ENCODE results near the gene SEPTIN5. TPM values are rescaled to one million over a fixed set of nuclear protein-coding genes. Genes with fewer than 3 reads are reported as not detected.
A peak's percentile ranks its signal among the peaks of the same experiment; 100 is the strongest.
"Not testable (repeated sequence)": the region's sequence is repeated elsewhere in the genome, so short reads cannot be mapped to it uniquely, and the experiment has no call there.

Gene SEPTIN5
- polyA plus RNA-seq, 4 donors, result 33.6 to 37.5 (median 34.6) TPM

DNA sequence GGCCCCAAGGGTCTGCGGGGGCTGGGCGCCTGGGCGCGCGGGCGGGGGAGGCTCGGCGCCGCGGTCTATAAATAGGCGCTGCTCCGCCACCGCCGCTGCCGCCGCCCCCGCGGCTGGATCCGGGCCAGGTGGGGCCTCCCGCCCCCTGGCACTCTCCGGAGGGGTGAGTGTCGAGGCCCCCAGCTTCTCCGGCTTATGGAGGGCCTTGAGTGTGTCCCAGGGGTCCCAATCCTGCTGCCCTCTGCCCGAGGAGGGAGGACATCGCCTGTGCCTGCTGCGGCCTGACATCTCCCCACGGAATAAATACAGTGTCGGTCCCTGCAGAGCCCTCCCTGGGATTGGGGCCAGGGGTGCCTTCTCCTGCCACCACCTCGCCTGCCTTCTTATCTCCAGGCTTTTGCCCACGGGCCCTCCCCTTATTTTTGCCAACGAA, 4.8 kb downstream of the SEPTIN5 start:
- no peak for DNase-seq (ENCODE audit: low read depth in 4 of 4, low spot score in 3 of 4)

DNA sequence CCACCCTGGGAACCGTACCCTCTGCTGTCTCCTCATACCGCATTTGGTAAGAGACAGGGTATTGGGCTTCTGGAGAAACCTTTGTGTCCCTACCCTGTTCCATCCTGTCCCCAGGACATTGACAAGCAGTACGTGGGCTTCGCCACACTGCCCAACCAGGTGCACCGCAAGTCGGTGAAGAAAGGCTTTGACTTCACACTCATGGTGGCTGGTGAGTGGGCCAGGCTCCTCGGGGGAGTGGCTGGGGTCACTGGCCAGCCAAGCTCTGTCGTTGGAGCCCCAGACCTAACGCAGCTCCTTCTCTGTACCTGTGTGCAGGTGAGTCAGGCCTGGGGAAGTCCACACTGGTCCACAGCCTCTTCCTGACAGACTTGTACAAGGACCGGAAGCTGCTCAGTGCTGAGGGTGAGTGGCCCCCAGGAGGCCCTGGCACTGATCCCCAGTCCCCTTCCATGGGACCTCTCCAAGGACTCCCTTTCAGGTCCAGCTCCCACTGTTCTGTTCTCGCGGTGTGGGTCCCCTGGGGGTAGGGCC, 5.3 kb downstream of the SEPTIN5 start:
- DNase-seq (ENCODE audit: low read depth in 4 of 4, low spot score in 3 of 4), result no peak

DNA sequence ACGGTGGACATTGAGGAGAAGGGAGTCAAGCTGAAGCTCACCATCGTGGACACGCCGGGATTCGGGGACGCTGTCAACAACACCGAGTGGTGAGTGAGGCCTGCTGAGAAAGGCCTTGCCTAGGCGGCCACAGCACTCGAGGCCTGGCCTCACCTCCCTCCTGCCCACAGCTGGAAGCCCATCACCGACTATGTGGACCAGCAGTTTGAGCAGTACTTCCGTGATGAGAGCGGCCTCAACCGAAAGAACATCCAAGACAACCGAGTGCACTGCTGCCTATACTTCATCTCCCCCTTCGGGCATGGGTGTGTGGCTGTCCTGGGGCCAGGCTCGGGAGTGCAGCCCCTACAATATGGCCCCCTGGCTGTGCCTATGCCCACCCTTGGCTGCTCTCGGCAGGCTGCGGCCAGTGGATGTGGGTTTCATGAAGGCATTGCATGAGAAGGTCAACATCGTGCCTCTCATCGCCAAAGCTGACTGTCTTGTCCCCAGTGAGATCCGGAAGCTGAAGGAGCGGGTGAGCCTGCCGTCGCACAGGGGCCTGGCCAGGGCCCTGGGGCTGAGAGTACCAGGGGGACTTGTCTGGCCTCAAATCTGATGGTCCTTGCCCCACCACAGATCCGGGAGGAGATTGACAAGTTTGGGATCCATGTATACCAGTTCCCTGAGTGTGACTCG, 6.0 kb downstream of the SEPTIN5 start:
- no peak for DNase-seq (ENCODE audit: low read depth in 4 of 4, low spot score in 3 of 4)

DNA sequence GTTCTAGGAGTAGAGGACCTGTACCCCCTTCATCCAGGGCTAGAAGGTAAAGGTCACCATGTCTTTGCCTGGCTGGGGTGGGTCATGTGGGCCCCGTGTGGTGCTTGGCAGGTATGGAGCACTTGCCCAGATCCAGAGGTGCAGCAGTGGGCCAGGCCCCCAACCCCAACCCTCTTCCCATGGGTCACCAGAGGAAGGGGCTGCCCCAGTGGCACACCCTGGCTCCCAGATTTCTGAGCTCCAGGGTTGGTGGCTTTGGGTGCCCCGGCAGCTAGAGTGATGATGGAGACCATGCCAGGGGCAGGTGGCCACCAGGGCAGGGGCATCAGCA, 6.7 kb downstream of the SEPTIN5 start:
- DNase-seq (ENCODE audit: low read depth in 4 of 4, low spot score in 3 of 4), result no peak

DNA sequence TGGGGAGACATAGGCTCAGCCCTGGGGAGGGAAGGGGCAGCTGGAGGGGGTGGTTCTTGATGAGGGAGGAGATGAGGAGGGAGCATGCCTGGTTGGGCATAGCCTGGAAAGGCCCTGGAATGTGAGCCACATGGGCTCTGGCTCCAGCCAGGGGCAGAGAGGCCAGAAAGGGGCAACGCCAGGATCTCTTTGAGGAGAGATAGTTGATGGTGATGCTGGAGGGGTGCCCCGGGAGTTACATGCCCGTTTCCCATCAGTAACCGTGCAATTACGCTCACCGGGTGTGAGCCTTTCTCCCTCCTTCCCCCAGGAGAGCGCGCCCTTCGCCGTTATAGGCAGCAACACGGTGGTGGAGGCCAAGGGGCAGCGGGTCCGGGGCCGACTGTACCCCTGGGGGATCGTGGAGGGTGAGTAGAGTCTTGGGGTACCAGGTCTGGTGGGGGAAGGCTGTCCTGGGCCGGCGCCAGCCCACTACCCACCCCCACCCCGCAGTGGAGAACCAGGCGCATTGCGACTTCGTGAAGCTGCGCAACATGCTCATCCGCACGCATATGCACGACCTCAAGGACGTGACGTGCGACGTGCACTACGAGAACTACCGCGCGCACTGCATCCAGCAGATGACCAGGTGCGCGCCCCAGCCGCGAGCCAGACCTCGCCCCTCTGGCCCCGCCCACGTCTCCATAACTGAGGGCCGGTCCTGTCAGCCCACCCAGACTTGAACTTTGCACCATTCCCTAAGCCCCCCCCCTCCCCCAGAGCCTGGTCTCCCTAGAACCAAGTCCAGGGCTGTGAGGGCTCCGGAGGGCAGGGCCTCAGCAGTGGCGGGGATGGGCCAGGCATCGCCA, 7.3 kb downstream of the SEPTIN5 start:
- DNase-seq (ENCODE audit: low read depth in 4 of 4, low spot score in 3 of 4), result no peak

DNA sequence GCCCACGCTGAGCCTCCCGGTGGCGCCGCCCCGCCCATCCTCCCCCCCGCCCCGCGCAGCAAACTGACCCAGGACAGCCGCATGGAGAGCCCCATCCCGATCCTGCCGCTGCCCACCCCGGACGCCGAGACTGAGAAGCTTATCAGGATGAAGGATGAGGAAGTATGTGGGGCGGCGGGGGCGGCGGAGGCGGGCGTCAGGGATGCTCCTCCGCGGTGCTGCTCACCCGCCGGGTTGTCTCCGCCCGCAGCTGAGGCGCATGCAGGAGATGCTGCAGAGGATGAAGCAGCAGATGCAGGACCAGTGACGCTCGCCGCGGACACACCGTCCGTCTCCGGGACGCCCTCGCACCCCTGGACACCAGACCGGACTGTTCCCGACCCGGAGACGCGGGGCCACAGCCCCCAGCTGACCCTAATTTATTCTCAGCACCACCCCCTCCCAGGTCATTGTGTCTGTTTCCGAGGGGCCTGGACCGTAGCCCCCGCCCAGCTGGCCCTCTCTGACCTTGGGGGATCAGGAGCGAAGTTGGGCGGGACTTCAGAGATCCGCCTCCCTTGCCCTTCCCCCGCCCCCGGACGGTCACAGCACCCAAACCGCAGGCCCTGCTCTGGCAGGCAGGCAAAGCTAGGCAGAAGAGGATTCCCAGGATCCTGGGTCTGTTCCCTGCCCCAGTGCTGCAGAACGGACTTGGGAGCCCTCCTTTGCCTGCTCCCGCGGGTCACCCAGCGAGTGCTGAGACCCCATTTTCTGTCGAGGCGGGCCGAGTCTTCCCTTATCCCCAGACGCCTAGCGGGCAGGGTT, 8.1 kb downstream of the SEPTIN5 start:
- no peak for DNase-seq (ENCODE audit: low read depth in 4 of 4, low spot score in 3 of 4)

DNA sequence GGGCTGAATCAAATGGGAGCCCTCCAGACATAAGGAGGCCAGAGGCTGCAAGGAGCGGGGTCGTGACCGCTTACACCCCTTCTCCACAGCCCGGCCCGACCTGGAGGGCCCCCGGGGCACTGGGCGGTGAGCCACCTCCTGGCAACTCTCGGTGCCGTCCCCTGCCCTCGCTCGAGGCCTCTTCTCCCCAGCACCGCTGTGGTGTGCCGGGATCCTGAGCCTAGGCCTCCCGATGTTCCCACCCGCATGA, 8.6 kb downstream of the SEPTIN5 start:
- DNase-seq (ENCODE audit: low read depth in 4 of 4, low spot score in 3 of 4), result no peak

DNA sequence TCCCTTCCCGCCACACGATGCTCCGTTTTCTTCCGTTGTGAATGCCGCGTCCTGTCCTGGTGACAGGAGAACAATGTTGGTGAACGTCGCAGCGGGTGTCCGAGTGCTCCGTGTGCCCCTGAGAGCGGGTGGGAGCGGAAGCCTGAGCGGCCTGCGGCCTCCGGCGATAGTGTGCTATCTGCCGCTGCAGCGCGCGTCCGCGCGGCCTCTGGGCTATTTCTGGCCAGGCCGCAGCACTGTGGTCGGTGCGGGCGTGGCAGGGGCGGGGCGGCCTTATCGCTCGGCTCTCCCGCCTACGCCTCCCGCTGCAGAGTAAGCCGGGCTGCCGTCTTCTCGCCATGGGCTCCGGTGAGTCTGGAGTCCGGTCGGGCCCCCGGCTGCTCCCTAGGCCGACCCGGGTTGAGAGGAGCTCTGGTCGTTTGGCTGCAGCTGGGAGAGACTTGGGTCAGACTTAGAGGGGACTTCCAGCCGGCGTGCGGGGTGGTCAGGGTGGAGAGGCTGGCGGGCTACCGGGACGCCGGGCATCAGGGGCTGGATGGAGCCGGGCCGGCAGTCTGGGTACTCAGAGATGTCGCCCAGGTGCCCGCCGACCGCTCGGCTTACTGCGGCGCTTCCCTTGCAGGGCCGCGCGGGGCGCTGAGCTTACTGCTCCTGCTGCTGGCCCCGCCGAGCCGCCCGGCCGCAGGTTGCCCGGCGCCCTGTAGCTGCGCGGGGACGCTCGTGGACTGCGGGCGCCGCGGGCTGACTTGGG, 9.1 kb downstream of the SEPTIN5 start, which contains the start of gene GP1BB:
Gene GP1BB (plus strand): TSS at position 308 of the 751 bp plus-strand sequence. CDS start 31 bp downstream, at position 339.
- no peak for DNase-seq (ENCODE audit: low read depth in 4 of 4, low spot score in 3 of 4)

DNA sequence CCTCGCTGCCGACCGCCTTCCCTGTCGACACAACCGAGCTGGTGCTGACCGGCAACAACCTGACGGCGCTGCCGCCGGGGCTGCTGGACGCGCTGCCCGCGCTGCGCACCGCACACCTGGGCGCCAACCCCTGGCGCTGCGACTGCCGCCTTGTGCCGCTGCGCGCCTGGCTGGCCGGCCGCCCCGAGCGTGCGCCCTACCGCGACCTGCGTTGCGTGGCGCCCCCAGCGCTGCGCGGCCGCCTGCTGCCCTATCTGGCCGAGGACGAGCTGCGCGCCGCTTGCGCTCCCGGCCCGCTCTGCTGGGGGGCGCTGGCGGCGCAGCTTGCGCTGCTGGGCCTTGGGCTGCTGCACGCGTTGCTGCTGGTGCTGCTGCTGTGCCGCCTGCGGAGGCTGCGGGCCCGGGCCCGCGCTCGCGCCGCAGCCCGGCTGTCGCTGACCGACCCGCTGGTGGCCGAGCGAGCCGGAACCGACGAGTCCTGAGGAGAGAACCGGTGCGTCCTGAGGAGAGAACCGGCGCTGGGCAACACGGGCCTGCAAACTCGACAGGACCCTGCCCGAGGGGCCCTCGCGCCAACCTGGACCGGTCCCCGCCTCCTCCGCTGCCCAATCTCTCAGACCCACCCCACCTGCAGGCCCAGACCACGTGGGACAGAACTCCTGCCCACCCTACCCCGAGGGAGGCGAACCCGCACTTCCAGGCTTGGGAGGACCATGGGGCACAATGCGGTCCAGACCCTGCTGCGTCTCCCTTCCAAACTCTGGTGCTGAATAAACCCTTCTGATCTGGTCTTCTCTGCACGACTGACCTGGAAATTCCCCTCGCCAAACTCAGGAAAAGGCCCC, 9.9 kb downstream of the SEPTIN5 start:
- DNase-seq (ENCODE audit: low read depth in 4 of 4, low spot score in 3 of 4), result no peak

DNA sequence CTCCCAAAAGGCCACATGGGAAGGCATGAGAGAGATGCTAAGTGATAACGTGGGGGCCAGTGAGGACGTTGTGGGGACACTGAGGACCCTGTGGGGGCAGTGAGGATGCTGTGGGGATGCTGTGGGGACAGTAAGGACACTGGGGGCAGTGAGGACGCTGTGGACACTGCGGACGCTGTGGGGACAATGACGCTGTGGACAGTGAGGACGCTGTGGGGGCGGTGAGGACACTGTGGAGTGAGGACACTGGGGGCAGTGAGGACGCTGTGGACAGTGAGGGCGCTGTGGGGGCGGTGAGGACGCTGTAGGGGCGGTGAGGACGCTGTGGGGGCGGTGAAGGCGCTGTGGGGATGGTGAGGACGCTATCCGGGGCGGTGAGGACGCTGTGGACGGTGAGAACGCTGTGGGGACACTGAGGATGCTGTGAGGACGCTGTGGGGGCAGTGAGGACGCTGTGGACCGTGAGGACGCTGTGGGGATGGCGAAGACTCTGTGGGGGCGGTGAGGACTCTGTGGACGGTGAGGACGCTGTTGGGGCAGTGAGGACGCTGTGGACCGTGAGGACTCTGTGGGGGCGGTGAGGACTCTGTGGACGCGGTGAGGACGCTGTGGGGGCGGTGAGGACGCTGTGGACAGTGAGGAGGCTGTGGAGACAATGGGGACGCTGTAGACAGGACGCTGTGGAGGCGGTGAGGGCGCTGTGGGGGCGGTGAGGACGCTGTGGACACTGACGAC, 10.8 kb downstream of the SEPTIN5 start:
- DNase-seq (ENCODE audit: low read depth in 4 of 4, low spot score in 3 of 4), result no peak

DNA sequence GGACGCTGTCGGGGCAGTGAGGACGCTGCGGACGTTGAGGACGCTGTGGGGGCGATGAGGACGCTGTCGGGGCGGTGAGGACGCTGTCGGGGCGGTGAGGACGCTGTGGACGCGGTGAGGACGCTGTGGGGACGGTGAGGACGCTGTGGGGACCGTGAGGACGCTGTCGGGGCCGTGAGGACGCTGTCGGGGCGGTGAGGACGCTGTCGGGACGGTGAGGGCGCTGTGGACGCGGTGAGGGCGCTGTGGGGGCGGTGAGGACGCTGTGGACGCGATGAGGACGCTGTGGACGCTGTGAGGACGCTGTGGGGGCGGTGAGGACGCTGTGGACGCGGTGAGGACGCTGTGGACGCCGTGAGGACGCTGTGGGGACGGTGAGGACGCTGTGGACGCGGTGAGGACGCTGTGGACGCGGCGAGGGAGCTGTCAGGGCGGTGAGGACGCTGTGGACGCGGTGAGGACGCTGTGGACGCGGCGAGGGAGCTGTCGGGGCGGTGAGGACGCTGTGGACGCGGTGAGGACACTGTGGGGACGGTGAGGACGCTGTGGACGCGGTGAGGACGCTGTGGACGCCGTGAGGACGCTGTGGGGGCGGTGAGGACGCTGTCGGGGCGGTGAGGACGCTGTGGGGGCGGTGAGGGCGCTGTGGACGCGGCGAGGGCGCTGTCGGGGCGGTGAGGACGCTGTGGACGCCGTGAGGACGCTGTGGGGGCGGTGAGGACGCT, 11.9 kb downstream of the SEPTIN5 start:
- not testable (repeated sequence) for DNase-seq (ENCODE audit: low read depth in 4 of 4, low spot score in 3 of 4)

DNA sequence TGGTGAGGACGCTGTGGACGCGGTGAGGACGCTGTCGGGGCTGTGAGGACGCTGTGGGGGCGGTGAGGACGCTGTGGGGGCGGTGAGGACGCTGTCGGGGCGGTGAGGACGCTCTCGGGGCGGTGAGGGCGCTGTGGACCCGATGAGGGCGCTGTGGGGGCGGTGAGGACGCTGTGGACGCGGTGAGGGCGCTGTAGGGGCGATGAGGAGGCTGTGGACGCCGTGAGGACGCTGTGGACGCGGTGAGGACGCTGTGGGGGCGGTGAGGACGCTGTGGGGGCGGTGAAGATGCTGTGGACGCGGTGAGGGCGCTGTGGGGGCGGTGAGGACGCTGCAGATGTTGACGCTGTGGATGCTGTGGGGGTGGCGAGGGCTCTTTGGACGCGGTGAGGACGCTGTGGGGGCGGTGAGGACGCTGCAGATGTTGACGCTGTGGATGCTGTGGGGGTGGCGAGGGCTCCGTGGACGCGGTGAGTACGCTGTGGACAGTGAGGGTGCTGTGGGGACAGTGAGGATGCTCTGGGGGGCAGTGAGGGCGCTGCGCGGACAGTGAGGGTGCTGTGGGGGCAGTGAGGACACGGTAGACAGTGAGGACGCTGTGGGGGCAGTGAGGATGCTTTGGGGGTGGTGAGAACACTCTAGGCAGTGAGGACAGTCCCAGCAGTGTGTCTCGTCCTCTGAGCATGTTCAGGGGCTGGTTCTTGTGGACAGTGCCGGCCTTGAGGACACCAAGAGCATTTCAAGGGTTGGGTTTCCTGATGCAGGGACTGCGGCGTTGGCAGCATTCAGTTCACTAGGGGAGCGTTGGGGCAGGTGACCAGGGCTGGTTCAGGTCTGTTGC, 13.2 kb downstream of the SEPTIN5 start:
- DNase-seq (ENCODE audit: low read depth in 4 of 4, low spot score in 3 of 4), result no peak

DNA sequence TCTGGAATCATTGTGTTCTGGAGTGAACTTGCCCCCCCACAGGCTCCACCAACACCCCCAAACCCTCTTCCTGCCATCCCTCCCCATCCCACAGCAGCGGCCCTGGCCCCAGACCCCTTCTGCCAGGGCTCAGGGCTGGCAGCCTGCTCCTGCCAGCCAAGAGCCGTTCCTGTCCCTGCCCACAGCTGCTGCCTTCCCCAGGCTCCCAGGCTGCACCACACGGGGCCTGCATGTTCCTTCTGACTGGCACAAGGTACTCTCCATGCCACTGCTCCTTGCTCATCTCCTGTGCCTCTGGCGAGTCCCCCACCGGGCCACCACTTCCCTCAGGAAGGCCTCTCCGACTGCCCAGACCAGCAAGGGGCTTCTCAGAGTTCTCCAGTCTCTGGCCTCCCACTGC, 14.0 kb downstream of the SEPTIN5 start:
- no peak for DNase-seq (ENCODE audit: low read depth in 4 of 4, low spot score in 3 of 4)

DNA sequence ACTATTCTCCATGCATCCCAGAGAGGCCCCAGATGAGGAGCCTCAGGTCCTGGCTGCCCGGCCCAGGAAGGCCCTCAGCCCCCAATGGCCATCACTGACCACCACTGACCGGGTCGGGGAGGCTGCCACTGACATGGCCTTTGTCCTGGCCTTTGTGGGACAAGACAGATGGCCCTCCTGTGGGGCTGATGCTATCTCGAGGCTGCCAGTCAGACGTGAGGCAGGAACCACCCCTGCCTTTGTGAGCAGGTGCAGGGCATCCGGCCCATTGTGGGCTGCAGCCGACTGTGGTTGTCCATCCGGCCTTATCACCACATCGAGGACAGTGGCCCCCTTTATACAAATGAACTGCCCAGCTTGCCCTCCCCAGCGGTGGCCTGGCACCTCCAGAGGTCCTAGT, 14.5 kb downstream of the SEPTIN5 start:
- DNase-seq (ENCODE audit: low read depth in 4 of 4, low spot score in 3 of 4), result no peak

DNA sequence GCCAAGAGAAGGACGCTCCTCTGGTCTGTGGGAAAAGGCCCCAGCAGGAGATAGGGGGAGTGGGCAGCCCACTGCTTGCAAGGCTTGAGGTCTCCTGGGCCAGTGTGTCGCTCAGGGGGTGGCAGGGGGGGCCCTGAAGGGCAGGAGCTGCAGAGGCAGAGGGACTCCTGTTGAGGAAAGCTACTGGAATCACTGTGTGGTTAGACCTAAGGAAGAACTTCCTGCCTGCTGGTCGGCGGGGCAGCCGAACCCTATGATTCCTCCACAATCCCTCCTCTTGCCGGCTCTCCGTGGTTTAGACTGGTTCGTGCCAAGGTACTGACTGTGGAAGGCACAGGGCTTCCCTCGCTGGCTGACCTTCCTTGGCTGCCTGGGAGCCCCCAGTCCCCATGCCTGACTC, 15.2 kb downstream of the SEPTIN5 start:
- DNase-seq (ENCODE audit: low read depth in 4 of 4, low spot score in 3 of 4), result no peak

DNA sequence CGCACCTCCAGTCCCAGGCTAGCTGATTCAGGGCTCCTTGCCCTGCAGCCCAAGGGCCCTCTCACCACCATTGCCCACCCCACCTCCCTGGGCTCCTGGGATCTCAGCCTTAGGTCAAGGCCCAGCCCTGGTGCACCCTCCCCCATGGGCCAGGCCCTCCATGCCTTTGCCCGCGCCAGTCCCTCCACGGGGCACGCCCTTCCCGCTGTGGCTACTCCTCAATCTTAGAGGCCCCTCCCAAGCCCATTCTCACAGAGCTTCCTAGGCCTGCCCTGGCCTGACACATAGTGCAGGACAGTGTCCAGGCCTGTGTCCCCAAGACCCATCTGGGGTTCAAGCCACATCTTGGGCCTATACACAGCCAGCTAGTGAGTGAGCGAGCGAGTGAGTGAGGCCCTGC, 15.9 kb downstream of the SEPTIN5 start:
- no peak for DNase-seq (ENCODE audit: low read depth in 4 of 4, low spot score in 3 of 4)

DNA sequence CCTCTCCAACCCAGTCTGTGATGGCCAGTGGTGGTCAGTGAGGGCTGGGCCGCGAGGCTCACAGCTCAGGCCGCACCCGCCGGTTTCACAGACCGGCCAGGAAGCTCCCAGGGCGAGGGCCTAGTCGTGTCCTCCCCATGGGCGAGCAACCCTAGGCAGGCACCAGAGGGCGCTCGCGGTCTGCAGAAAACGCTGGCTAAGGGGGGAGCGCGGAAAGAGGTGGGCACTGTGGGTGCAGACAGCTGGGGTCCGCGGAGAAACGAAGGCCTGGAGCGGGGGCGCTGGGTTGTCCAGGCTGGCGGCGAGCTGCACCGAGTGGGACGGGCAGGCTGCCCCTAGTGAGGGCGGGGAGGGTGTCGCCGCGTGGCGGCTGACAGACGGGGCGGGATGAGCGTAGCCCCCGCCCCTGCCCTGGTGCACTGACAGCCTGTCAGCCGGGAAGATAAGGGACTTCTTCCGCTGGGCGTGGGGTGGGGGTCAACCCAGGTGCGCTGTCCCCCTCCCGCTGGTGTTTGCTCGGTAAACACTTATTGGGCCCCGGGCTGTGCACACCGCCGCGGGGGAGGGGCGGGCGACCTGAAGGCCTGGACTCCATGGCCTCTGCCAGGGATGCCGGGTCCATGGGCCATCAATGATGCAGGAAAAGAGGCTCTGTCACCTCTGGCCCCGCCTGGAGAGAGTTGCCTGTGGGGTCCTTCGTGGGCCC, 16.5 kb downstream of the SEPTIN5 start:
- peak; percentile 61 to 84 (median 66) for DNase-seq (ENCODE audit: low read depth in 4 of 4, low spot score in 3 of 4)

All from right renal pelvis (tissue), 4 donors.